Activated naive CD8-positive, alpha-beta T cell treated with anti-CD3 and anti-CD28 coated beads for 36 hours (primary cell): ENCODE results near the gene PTPRG. TPM values are rescaled to one million over a fixed set of nuclear protein-coding genes. Genes with fewer than 3 reads are reported as not detected.

ENCODE experiments used
- DNase-seq: peaks from one replicate; pipeline ENCODE4 v3.0.0; 2021
- H3K27ac Mint-ChIP-seq: one replicate; pipeline ENCODE4 v1.8.0; 2022; ENCODE audit warnings: mild to moderate bottlenecking, moderate library complexity, mixed read lengths
- H3K27me3 Mint-ChIP-seq: one replicate; pipeline ENCODE4 v1.8.0; 2022; ENCODE audit warnings: mild to moderate bottlenecking, mixed read lengths
- H3K36me3 Mint-ChIP-seq: one replicate; pipeline ENCODE4 v1.8.0; 2021; ENCODE audit warnings: mild to moderate bottlenecking, mixed read lengths
- H3K4me1 Mint-ChIP-seq: one replicate; pipeline ENCODE4 v1.8.0; 2021; ENCODE audit warnings: mixed read lengths
- H3K4me3 Mint-ChIP-seq: one replicate; pipeline ENCODE4 v1.8.0; 2022; ENCODE audit warnings: mild to moderate bottlenecking, moderate library complexity, mixed read lengths
- H3K9me3 Mint-ChIP-seq: one replicate; pipeline ENCODE4 v1.8.0; 2022; ENCODE audit warnings: mixed read lengths
- total RNA-seq, 2 experiments: library from RNA; stranded (reverse); gene quantifications; one replicate each; pipeline ENCODE4 v1.2.3, GENCODE V29; 2021

Gene PTPRG
- total RNA-seq, 2 experiments from 2014 or later = 0.06 to 0.16 TPM

- H3K9me3 Mint-ChIP-seq = peaks cover 1% of the 10 kb centered on the region
- H3K4me1 Mint-ChIP-seq = no peaks in the 10 kb centered on the region
- no peak for DNase-seq
- no peak overlapping the region for H3K4me3 Mint-ChIP-seq
- H3K36me3 Mint-ChIP-seq = no peaks in the 10 kb centered on the region
- no peak overlapping the region for H3K27ac Mint-ChIP-seq
- no peaks in the 10 kb centered on the region for H3K27me3 Mint-ChIP-seq
These were observed 203.9 kb downstream of the PTPRG start for GRCh38 chr3:61765157-61765876.

- Mint-ChIP-seq H3K27me3 (no peaks in the 10 kb centered on the region), H3K9me3 (no peaks in the 10 kb centered on the region), H3K36me3 (no peaks in the 10 kb centered on the region), H3K4me1 (no peaks in the 10 kb centered on the region), H3K4me3 (no peak overlapping the region), H3K27ac (no peak overlapping the region)
- no peak for DNase-seq
These were observed 207.1 kb downstream of the PTPRG start for GRCh38 chr3:61768284-61769037.

GRCh38 chr3:61769266-61769990 lies 208.1 kb downstream of the PTPRG start:
- no peak for DNase-seq

DNA sequence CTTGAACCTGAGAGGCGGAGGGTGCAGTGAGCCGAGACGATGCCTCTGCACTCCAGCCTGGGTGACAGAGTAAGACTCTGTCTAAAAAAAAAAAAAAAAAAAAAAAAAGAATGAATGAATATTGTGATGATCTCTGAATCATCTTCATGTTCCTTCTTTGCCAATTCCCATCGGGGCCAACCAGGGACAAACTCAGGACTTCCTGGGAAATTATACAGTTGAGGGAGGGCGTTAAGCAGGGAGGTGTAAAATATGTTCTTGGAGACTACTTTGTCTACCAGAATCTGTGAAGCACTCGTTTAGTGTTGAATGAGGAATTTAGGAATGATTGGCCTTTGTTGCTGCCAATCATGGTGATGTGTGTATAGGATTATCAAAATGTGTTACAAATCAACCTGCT lies 210.6 kb downstream of the PTPRG start:
- H3K4me1 Mint-ChIP-seq = no peaks in the 10 kb centered on the region

More at GRCh38 chr3:61769266-61769990, 208.1 kb downstream of the PTPRG start:
- Mint-ChIP-seq H3K36me3 (no peaks in the 10 kb centered on the region), H3K27me3 (no peaks in the 10 kb centered on the region), H3K4me3 (no peak overlapping the region), H3K4me1 (no peaks in the 10 kb centered on the region), H3K9me3 (no peaks in the 10 kb centered on the region), H3K27ac (no peak overlapping the region)

GRCh38 chr3:61772456-61772855 lies 211.1 kb downstream of the PTPRG start:
- no peak overlapping the region for H3K4me3 Mint-ChIP-seq
- DNase-seq = no peak
- no peak overlapping the region for H3K27ac Mint-ChIP-seq
- no peaks in the 10 kb centered on the region for H3K4me1 Mint-ChIP-seq
- no peaks in the 10 kb centered on the region for H3K27me3 Mint-ChIP-seq
- no peaks in the 10 kb centered on the region for H3K9me3 Mint-ChIP-seq
- no peaks in the 10 kb centered on the region for H3K36me3 Mint-ChIP-seq

More for the DNA sequence above, 210.6 kb downstream of the PTPRG start:
- DNase-seq = no peak
- Mint-ChIP-seq H3K36me3 (no peaks in the 10 kb centered on the region), H3K27ac (no peak overlapping the region), H3K4me3 (no peak overlapping the region), H3K9me3 (no peaks in the 10 kb centered on the region), H3K27me3 (no peaks in the 10 kb centered on the region)

DNA sequence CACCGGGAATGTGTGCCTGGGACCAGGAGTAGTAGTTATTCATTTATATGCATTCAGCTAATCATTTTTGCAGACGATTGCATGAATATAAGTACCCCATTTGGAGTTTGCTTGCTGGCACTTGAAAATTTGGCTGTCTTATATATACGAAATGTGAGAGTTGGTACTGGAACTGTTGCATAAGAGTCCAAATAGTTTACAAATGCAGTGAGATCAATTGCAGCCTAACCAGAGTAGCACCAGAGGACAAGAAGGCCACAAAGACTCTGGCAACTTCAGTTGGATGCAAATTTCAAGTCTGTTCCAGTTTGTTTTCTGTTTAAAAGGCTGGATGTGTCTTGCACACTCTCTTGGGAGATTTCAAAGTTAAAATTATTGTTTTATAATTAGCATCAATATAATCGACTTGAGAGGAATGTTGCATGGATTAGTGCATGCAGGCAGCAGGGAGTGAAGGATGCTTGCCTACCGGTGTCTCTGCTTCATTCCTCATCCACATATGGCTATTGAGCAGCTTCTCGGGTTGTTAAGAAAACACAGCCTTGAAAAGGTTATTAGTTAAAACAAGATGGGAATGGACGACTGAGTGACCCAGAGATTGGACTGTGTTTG lies 213.0 kb downstream of the PTPRG start:
- H3K9me3 Mint-ChIP-seq = no peaks in the 10 kb centered on the region
- no peak for DNase-seq
- no peaks in the 10 kb centered on the region for H3K4me1 Mint-ChIP-seq
- no peaks in the 10 kb centered on the region for H3K27me3 Mint-ChIP-seq
- H3K4me3 Mint-ChIP-seq = no peak overlapping the region
- H3K36me3 Mint-ChIP-seq = no peaks in the 10 kb centered on the region
- no peak overlapping the region for H3K27ac Mint-ChIP-seq

DNA sequence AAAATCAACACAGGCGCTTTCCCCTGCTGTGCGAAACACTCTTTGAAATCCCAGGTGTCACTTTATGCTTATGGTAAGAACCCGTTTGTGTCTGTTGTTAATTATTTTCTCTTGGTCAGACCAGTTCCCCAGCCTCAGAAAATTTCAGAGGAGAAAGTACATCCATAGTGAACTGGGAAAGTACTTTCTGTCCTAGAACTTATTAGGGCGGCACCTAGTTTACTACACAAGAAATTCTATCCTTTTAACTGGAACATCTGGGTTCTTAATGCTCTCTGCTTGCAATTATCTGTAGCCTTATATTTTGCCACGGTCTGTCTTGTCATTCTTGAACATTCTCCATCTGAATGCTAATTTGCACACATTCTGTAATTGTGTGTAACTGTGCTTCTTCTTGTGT lies 215.0 kb downstream of the PTPRG start:
- H3K27ac Mint-ChIP-seq = no peak overlapping the region
- H3K36me3 Mint-ChIP-seq = no peaks in the 10 kb centered on the region
- no peak for DNase-seq
- no peak overlapping the region for H3K4me3 Mint-ChIP-seq
- no peaks in the 10 kb centered on the region for H3K27me3 Mint-ChIP-seq
- no peaks in the 10 kb centered on the region for H3K4me1 Mint-ChIP-seq
- H3K9me3 Mint-ChIP-seq = no peaks in the 10 kb centered on the region

GRCh38 chr3:61777483-61777882 lies 216.1 kb downstream of the PTPRG start:
- H3K4me3 Mint-ChIP-seq = no peak overlapping the region
- H3K36me3 Mint-ChIP-seq = no peaks in the 10 kb centered on the region
- no peaks in the 10 kb centered on the region for H3K4me1 Mint-ChIP-seq
- no peaks in the 10 kb centered on the region for H3K27me3 Mint-ChIP-seq
- no peak overlapping the region for H3K27ac Mint-ChIP-seq
- DNase-seq = no peak
- no peaks in the 10 kb centered on the region for H3K9me3 Mint-ChIP-seq

GRCh38 chr3:61778095-61778494 lies 216.7 kb downstream of the PTPRG start:
- Mint-ChIP-seq H3K27me3 (no peaks in the 10 kb centered on the region), H3K4me1 (no peaks in the 10 kb centered on the region), H3K9me3 (no peaks in the 10 kb centered on the region), H3K36me3 (no peaks in the 10 kb centered on the region), H3K27ac (no peak overlapping the region), H3K4me3 (no peak overlapping the region)
- DNase-seq = no peak

DNA sequence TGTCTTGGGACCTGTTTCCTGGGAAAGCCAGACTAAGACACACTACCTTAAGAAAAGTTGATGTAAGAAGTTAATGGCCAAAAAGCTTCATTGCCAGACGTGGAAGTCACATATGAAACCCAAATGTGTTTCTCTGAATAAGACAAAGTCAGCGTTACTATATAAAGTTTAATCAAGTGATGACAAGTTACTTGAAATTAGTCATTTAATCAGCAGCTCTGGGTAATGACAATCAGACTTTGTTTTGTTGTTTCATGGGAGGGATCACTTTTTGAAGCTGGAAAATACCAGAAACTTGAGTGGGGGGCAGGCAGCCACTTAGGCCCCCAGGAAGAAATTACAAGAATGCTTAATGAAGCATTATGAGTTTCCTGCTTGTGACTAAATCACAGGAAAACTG lies 218.6 kb downstream of the PTPRG start:
- Mint-ChIP-seq H3K36me3 (no peaks in the 10 kb centered on the region), H3K27ac (no peak overlapping the region), H3K4me1 (no peaks in the 10 kb centered on the region), H3K27me3 (no peaks in the 10 kb centered on the region), H3K9me3 (no peaks in the 10 kb centered on the region), H3K4me3 (no peak overlapping the region)
- no peak for DNase-seq

DNA sequence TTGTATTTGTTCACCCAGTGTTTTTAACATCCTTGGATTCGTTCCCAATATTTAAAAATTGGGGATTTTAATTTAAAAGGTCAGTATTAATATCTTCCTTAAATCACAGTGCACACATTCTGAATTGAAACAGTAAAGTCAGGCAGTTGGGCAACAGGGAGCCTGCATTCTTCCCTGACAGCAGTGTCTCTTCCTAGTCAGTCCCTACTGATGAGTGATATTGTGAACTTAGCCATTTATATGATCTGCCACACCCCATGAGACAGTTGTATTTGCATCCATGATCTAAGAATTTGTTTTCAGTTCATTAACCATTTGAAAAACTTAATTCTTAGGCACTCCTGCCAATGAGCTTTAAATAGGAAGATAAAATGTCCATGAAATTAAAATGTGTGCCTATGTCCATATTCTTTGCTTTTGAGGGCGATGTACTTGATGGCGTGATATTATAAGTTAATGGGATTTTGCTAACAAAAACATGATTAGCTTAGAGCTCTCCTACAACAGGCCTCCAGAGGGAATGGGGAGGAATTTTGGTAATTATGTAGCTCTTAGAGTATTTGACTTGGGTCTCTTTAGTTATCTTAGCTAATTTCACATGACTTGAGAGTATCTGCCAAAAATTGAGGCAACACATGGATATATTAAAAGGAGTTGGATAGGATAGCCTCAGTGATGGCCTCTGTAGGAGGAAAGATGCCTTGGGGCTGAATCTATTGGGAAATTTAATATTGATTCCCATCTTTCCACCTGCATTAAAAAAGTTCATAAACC lies 219.3 kb downstream of the PTPRG start:
- no peak overlapping the region for H3K4me3 Mint-ChIP-seq
- no peaks in the 10 kb centered on the region for H3K27me3 Mint-ChIP-seq
- DNase-seq = no peak
- no peaks in the 10 kb centered on the region for H3K36me3 Mint-ChIP-seq
- H3K4me1 Mint-ChIP-seq = no peaks in the 10 kb centered on the region
- H3K27ac Mint-ChIP-seq = no peak overlapping the region
- H3K9me3 Mint-ChIP-seq = no peaks in the 10 kb centered on the region

- Mint-ChIP-seq H3K27me3 (peaks cover 3% of the 10 kb centered on the region), H3K4me1 (no peaks in the 10 kb centered on the region)
These were observed 222.8 kb downstream of the PTPRG start for GRCh38 chr3:61783993-61784718.

GRCh38 chr3:61788623-61789507 lies 227.5 kb downstream of the PTPRG start:
- Mint-ChIP-seq H3K9me3 (peaks cover 2% of the 10 kb centered on the region), H3K36me3 (no peaks in the 10 kb centered on the region), H3K4me1 (no peaks in the 10 kb centered on the region), H3K27ac (no peak overlapping the region), H3K27me3 (peaks cover 12% of the 10 kb centered on the region), H3K4me3 (no peak overlapping the region)
- DNase-seq = no peak

More at GRCh38 chr3:61783993-61784718, 222.8 kb downstream of the PTPRG start:
- Mint-ChIP-seq H3K27ac (no peak overlapping the region), H3K36me3 (no peaks in the 10 kb centered on the region), H3K9me3 (peaks cover 2% of the 10 kb centered on the region), H3K4me3 (no peak overlapping the region)
- DNase-seq = no peak
